Aorta (tissue), 5 donors: Measurements from ENCODE around the gene TMEM178B. TPM values are rescaled to one million over a fixed set of nuclear protein-coding genes. Genes with fewer than 3 reads are reported as not detected.

Experiments
- ATAC-seq: fragments of 200-7000 bp; cut with Tn5 transposase; one replicate; pipeline ENCODE4 v1.9.1; 2022; ENCODE audit warnings: moderate library complexity; ENCODE audit not compliant: low FRiP score
- DNase-seq, 2 donors: peaks; one replicate each; pipeline ENCODE4 v3.0.0-alpha.2; 2020
- H3K27ac ChIP-seq, 2 donors: one replicate each; pipeline ENCODE4 v1.5.1; 2013; ENCODE audit warnings: low read length in 2 of 2, mild to moderate bottlenecking in 2 of 2, moderate library complexity in 2 of 2, control low read depth in 1 of 2, inconsistent platforms in 1 of 2, low read depth in 1 of 2
- H3K27me3 ChIP-seq, 2 donors: one replicate each; pipeline ENCODE4 v1.6.1; 2013; ENCODE audit warnings: control low read depth in 1 of 2, low read length in 1 of 2, mild to moderate bottlenecking in 1 of 2, moderate library complexity in 1 of 2; ENCODE audit not compliant: insufficient read depth in 2 of 2, control insufficient read depth in 1 of 2
- H3K36me3 ChIP-seq, 2 donors: one replicate each; pipeline ENCODE4 v1.6.1; 2013; ENCODE audit warnings: control low read depth in 1 of 2, low read length in 1 of 2, mild to moderate bottlenecking in 1 of 2; ENCODE audit not compliant: insufficient read depth in 2 of 2, control insufficient read depth in 1 of 2
- H3K4me1 ChIP-seq, 2 donors: one replicate each; pipeline ENCODE4 v1.6.1; 2013; ENCODE audit warnings: low read length in 2 of 2, control low read depth in 1 of 2, mild to moderate bottlenecking in 1 of 2, moderate library complexity in 1 of 2; ENCODE audit not compliant: insufficient read depth in 2 of 2, control insufficient read depth in 1 of 2
- H3K4me3 ChIP-seq, 2 donors: one replicate each; pipeline ENCODE4 v1.5.1; 2013; ENCODE audit warnings: low read length in 2 of 2, control low read depth in 1 of 2, mild to moderate bottlenecking in 1 of 2
- H3K9me3 ChIP-seq: one replicate; pipeline ENCODE4 v1.6.1; 2013; ENCODE audit warnings: mild to moderate bottlenecking, low read length; ENCODE audit not compliant: control insufficient read depth
- WGBS, 2 donors: extraction: QIAGEN DNeasy Blood & Tissue Kit; methylation state at CpG; one replicate each; pipeline ENCODE4 v1.1.7; 2013; 5-methylcytosine and 5-hydroxymethylcytosine counted together
- intact Hi-C, 2 donors: fragments of 100-400 bp; cut with DNase I; formaldehyde crosslinking; loops; one replicate each; pipeline versions ENCODE4 v1.14.2 to v1.15.0; 2022
- polyA plus RNA-seq, 2 donors: library from polyadenylated mRNA; stranded (reverse); fragments of 200-250 nt; gene quantifications; one replicate each; pipeline ENCODE4 v1.2.3, GENCODE V29; 2013
- total RNA-seq, 2 donors: library from RNA; stranded (reverse); fragmentation: NEBNext Ultra II Directional; extraction: Animal tissue kit (Norgen Biotek cat#: 25700); gene quantifications; one replicate each; pipeline ENCODE4 v1.2.1, GENCODE V29; 2021
- donor health status: healthy with polysubstance abuse.
- donor health status: Bipolar disorder and iron deficiency.
- donor health status: DM: no; HTN: no; CAD: no.
- donor health status: DM: no; HTN: no; CAD: no.
- donor health status: DM: yes; HTN: yes; CAD: no.

Gene TMEM178B
- total and polyA plus RNA-seq, 4 donors = 0.05 to 0.42 (median 0.19) TPM

DNA sequence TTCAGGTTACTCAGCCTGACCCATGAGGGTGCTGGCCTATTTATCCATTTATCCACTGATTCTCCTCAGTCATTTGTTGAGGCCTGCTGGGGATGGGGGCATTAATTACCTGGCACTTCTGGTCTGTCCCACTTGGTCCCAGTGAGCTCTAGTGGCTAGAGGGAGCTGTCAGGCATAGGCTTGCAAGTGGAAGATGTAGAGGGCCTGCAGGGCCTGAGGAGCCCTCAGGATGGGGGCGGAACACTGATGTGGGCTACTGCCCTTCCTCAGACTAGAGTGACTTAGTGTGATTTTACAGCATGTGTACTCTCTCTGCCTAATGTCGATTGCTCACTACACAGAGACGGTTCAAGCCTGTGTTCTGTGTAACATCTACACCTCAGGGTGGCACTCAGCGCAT, 45.3 kb downstream of the TMEM178B start:
- Histone ChIP-seq H3K36me3 (no peaks in the 10 kb centered on the region), H3K4me1 (no peaks in the 10 kb centered on the region), H3K27me3 (peaks cover 0 to 6% of the 10 kb centered on the region in 2 donors), H3K9me3 (peaks cover 2% of the 10 kb centered on the region), H3K4me3 (no peak overlapping the region), H3K27ac (no peak overlapping the region)
- ATAC-seq (no peak), DNase-seq (no peak)
- intact Hi-C loops = no loop called here
- 86 to 89% methylated on average over 4 of the region's 4 CpGs for WGBS, 2 donors

DNA sequence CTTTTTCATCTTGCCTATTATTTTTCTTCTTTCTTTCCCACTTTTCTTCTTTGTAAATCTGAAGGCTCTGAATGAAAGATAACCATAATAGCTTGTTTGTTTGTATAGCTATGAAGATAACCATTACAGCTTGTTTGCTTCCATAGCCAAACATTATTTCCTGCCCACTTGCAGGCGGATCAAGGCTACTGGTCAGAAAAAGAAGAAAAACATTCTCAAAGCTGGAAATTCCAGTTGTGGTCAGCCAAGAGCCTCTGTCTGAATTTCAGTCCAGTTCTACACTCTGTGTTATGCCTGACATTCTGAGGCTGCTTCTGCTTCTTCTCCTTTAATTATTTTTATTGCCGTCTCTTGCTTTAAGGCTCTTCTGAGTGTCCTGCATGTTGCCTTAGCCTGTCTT, 48.9 kb downstream of the TMEM178B start:
- Histone ChIP-seq H3K4me3 (no peak overlapping the region), H3K36me3 (no peaks in the 10 kb centered on the region), H3K9me3 (peaks cover 2% of the 10 kb centered on the region), H3K27ac (no peak overlapping the region), H3K4me1 (no peaks in the 10 kb centered on the region), H3K27me3 (peaks cover 0 to 6% of the 10 kb centered on the region in 2 donors)
- ATAC-seq (no peak), DNase-seq (no peak)
- intact Hi-C loops = no loop called here
- 65 to 67% methylated on average over 2 of the region's 2 CpGs for WGBS, 2 donors

DNA sequence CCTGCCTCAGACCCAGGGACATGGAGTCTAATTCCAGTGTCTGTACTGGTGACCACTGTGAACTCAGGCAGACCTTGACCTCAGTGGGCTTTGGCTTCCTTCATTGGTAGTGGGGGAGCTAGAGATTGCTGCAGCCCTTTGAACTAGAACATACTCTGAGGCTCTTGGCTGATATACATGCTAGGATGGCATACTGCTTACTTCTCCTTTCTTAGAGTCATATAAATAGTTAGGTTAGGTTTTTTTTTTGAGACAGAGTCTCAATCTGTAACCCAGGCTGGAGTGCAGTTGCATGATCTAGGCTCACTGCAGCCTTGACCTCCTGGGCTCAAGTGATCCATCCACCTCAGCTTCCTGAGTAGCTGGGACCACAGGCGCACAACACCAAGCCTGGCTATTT, 49.7 kb downstream of the TMEM178B start:
- Histone ChIP-seq H3K9me3 (peaks cover 2% of the 10 kb centered on the region), H3K36me3 (no peaks in the 10 kb centered on the region), H3K27me3 (peaks cover 0 to 6% of the 10 kb centered on the region in 2 donors), H3K27ac (no peak overlapping the region), H3K4me3 (no peak overlapping the region), H3K4me1 (no peaks in the 10 kb centered on the region)
- no peak for ATAC-seq
- no peak for DNase-seq
- WGBS, 2 donors = 89 to 100% methylated on average over 1 of the region's 1 CpG
- intact Hi-C loops = no loop called here

DNA sequence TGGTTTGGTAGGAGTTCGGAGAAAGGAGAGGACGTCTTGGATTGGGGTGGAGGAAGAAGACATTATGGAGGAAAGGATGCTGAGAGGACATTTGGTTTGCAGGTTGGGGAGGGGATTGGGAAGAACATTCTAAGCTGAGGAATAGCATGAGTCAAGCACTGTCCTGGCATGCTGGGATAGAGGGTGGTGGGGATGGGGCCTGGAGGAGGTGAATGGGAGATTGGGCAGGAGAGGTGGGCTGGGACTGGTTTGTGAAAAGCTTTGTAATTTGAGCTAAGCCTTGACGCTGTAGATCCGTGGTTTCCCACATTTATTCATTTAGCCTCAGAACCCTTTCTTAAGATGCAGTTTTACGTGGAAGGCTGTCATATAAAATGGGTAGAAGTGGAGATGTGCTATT, 52.2 kb downstream of the TMEM178B start:
- DNase-seq = no peak
- peaks cover 2% of the 10 kb centered on the region for H3K9me3 ChIP-seq
- intact Hi-C loops = no loop called here
- H3K27ac ChIP-seq = no peak overlapping the region
- H3K36me3 ChIP-seq = no peaks in the 10 kb centered on the region
- H3K4me3 ChIP-seq = no peak overlapping the region
- peaks cover 0 to 6% of the 10 kb centered on the region in 2 donors for H3K27me3 ChIP-seq
- ATAC-seq = no peak
- no peaks in the 10 kb centered on the region for H3K4me1 ChIP-seq
- WGBS, 2 donors = 59% methylated on average over 5 of the region's 5 CpGs

DNA sequence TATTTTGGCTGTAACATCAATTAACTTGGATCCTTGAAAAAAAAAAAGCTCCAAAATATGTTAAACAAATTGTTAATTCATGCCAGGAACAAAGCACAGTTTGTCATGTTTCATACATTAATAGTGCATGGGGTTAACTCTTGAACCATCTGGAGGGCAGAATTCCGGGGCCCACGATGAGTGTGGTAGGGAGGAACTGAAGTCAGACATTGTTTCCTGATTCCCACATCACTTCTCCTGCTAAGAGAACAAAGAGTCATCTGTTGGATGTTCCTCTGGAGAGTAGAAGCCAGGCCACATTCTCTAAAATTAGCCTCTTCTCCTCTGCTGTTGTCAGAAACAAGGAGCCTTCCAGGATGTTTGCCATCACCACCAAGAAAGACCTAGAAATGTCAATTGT, 54.6 kb downstream of the TMEM178B start:
- H3K9me3 ChIP-seq = peaks cover 5% of the 10 kb centered on the region

DNA sequence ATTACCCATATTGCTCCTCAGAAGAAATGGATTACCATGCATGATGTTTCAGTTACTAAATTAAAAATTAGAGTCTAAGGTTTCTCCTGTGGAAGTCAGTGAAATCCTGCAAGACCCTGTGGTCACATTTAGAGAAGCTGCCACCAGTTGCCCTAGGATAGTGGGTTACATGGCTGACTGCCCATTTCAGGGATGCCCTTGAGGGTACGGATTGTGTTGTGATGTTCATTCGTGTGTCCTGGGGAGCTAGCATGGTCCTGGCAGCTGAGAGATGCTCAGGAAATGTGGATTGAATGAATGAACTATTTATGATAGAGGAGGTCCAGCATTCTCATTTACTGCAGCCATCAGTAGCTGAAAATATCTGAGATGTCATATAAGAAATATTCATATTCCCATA, 55.1 kb downstream of the TMEM178B start:
- Histone ChIP-seq H3K27me3 (no peaks in the 10 kb centered on the region), H3K27ac (no peak overlapping the region), H3K4me3 (no peak overlapping the region), H3K9me3 (peaks cover 6% of the 10 kb centered on the region), H3K36me3 (no peaks in the 10 kb centered on the region), H3K4me1 (no peaks in the 10 kb centered on the region)
- ATAC-seq = no peak
- intact Hi-C loops = no loop called here
- DNase-seq = no peak
- 47 to 71% methylated on average over 2 of the region's 2 CpGs for WGBS, 2 donors

More for the DNA sequence above, 54.6 kb downstream of the TMEM178B start:
- ATAC-seq (no peak), DNase-seq (no peak)
- Histone ChIP-seq H3K4me3 (no peak overlapping the region), H3K36me3 (no peaks in the 10 kb centered on the region), H3K4me1 (no peaks in the 10 kb centered on the region), H3K27ac (no peak overlapping the region), H3K27me3 (no peaks in the 10 kb centered on the region)
- intact Hi-C loops = no loop called here
- 36 to 41% methylated on average over 2 of the region's 2 CpGs for WGBS, 2 donors

DNA sequence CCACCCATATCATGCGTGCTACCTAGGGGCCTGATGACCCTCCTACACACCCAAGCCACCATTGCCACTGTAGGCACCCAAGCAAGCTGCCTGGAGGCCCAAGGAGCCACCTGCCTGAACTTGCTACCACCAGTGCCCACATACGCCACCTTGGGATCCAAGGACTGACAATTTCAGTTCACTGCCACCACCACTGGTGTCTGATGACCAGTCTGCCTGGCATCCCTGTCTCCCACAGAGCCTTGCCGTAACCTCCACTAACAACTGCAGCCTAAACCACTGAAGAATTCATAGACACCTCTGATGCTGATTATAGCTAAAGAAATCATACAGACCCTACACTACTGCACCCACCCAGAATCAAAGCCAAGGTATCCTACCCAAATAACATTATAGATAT, 58.8 kb downstream of the TMEM178B start:
- Histone ChIP-seq H3K27me3 (no peaks in the 10 kb centered on the region), H3K4me3 (no peak overlapping the region), H3K4me1 (no peaks in the 10 kb centered on the region), H3K36me3 (no peaks in the 10 kb centered on the region), H3K9me3 (peaks cover 7% of the 10 kb centered on the region), H3K27ac (no peak overlapping the region)
- 70 to 81% methylated on average over 3 of the region's 3 CpGs for WGBS, 2 donors
- intact Hi-C loops = no loop called here
- ATAC-seq (no peak), DNase-seq (no peak)

DNA sequence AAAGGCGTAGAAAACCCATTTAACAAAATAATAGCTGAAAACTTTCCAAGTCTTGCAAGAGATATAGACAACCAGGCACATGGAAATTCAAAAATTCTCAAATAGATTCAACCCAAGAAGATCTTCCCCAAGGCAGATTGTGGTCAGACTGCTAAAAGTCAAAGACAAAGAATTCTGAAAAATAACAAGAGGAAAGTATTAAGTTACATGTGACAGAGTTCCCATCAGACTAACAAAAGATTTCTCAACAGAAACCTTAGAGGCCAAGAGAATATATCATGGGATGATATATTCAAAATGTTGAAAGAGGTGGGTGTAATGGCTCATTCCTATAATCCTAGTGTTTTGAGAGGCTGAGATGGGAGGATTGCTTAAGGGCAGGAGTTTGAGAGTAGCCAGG, 59.8 kb downstream of the TMEM178B start:
- H3K27ac ChIP-seq = no peak overlapping the region
- WGBS, 2 donors = 69 to 83% methylated on average over 1 of the region's 1 CpG
- ATAC-seq = no peak
- no peaks in the 10 kb centered on the region for H3K4me1 ChIP-seq
- H3K4me3 ChIP-seq = no peak overlapping the region
- H3K9me3 ChIP-seq = peaks cover 7% of the 10 kb centered on the region
- DNase-seq = no peak
- no peaks in the 10 kb centered on the region for H3K36me3 ChIP-seq
- H3K27me3 ChIP-seq = no peaks in the 10 kb centered on the region
- intact Hi-C loops = no loop called here

DNA sequence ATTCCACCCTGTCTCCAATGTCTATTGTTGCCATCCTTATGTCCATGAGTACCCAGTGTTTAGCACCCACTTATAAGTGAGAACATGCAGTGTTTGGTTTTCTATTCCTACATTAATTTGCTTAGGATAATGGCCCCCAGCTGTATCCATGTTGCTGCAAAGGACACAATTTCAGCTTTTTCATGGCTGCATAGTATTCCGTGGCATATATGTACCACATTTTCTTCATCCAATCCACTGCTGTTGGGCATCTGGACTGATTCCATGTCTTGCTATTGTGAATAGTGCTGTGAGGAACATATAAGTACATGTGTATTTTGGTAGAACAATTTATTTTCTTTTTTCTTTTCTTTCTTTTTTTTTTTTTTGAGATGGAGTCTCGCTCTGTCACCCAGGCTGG, 68.2 kb downstream of the TMEM178B start:
- ATAC-seq = no peak
- Histone ChIP-seq H3K27me3 (no peaks in the 10 kb centered on the region), H3K9me3 (no peaks in the 10 kb centered on the region), H3K4me1 (no peaks in the 10 kb centered on the region), H3K27ac (no peak overlapping the region), H3K4me3 (no peak overlapping the region), H3K36me3 (no peaks in the 10 kb centered on the region)
- intact Hi-C loops = no loop called here
- 83 to 88% methylated on average over 2 of the region's 2 CpGs for WGBS, 2 donors
- DNase-seq = no peak
